ENCODE results near the gene WNT9A. TPM values are rescaled to one million over a fixed set of nuclear protein-coding genes. Genes with fewer than 3 reads are reported as not detected.

Gene WNT9A
- total RNA-seq, 1 donor from 2014 or later, result 2.1 TPM

- Histone ChIP-seq H3K9ac (ENCODE audit: low read depth in 1 of 3, low read length in 3 of 3) (no peak overlapping the region), H3K4me1 (ENCODE audit: control insufficient read depth in 3 of 3, insufficient read depth in 3 of 3, low read length in 3 of 3) (peaks cover 6 to 7% (median 6%) of the 10 kb centered on the region in 3 donors), H3K36me3 (ENCODE audit: control insufficient read depth in 3 of 3, insufficient read depth in 3 of 3, low read length in 3 of 3) (no peaks in the 10 kb centered on the region), H3K4me3 (ENCODE audit: low read length in 3 of 3) (no peak overlapping the region), H3K9me3 (ENCODE audit: control insufficient read depth in 3 of 3, low read length in 3 of 3) (no peaks in the 10 kb centered on the region), H3K27me3 (ENCODE audit: control insufficient read depth in 3 of 3, insufficient read depth in 3 of 3, low read length in 3 of 3) (peaks cover 0 to 6% (median 4%) of the 10 kb centered on the region in 3 donors), H3K27ac (ENCODE audit: low read depth, low read length) (no peak overlapping the region)
Measured at GRCh38 chr1:227890451-227891222, 57.1 kb downstream of the WNT9A start.

GRCh38 chr1:227889863-227890405 is 57.8 kb downstream of the WNT9A start:
- peaks cover 0 to 10% (median 5%) of the 10 kb centered on the region in 3 donors for H3K27me3 ChIP-seq (ENCODE audit: control insufficient read depth in 3 of 3, insufficient read depth in 3 of 3, low read length in 3 of 3)
- no peak overlapping the region for H3K9ac ChIP-seq (ENCODE audit: low read depth in 1 of 3, low read length in 3 of 3)
- H3K27ac ChIP-seq (ENCODE audit: low read depth, low read length), result no peak overlapping the region
- H3K36me3 ChIP-seq (ENCODE audit: control insufficient read depth in 3 of 3, insufficient read depth in 3 of 3, low read length in 3 of 3), result no peaks in the 10 kb centered on the region
- peaks cover 8 to 11% (median 11%) of the 10 kb centered on the region in 3 donors for H3K4me1 ChIP-seq (ENCODE audit: control insufficient read depth in 3 of 3, insufficient read depth in 3 of 3, low read length in 3 of 3)
- no peaks in the 10 kb centered on the region for H3K9me3 ChIP-seq (ENCODE audit: control insufficient read depth in 3 of 3, low read length in 3 of 3)
- H3K4me3 ChIP-seq (ENCODE audit: low read length in 3 of 3), result no peak overlapping the region

DNA sequence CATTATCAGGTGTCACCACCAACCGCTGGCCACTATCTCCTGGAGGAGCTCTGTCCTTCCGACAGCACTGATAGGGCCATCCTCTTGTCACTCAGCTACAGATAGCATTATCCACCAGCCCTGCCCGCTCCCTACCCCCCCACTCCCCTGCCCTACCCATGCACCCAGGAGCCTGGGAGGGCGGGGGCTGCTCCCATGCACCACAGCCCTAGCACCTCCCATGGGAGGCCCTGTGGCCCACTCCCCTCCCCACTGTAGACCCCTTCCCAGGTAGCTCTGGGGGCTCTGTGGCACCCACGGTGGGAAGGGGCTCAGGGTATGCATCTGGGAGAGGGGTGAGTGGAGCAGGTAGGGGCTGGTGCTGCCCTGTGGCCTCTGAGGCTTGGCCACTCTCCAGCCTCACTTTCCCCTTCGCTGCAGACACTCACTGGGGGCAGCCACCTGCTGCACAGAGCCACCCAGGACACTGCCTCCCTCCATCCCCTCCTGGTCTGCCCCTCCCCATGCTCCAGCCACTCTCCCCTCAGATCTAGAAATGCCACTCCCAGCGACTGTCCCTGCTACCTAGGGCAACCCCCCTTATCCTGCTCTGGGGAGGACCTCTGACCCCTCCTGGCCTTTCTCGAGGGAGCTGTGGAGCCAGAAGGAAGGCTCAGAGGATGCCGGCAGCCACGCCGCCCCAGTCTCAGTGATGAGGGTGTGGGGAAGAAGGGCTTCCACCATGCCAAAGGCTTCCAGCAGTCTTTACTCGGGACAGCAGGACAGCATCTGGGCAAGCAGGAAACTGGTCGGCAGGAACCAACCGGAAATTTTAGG is 58.5 kb downstream of the WNT9A start:
- peaks cover 0 to 10% (median 5%) of the 10 kb centered on the region in 3 donors for H3K27me3 ChIP-seq (ENCODE audit: control insufficient read depth in 3 of 3, insufficient read depth in 3 of 3, low read length in 3 of 3)
- no peak overlapping the region for H3K9ac ChIP-seq (ENCODE audit: low read depth in 1 of 3, low read length in 3 of 3)
- no peak overlapping the region for H3K27ac ChIP-seq (ENCODE audit: low read depth, low read length)
- H3K4me3 ChIP-seq (ENCODE audit: low read length in 3 of 3), result no peak overlapping the region
- H3K36me3 ChIP-seq (ENCODE audit: control insufficient read depth in 3 of 3, insufficient read depth in 3 of 3, low read length in 3 of 3), result no peaks in the 10 kb centered on the region
- no peaks in the 10 kb centered on the region for H3K9me3 ChIP-seq (ENCODE audit: control insufficient read depth in 3 of 3, low read length in 3 of 3)
- H3K4me1 ChIP-seq (ENCODE audit: control insufficient read depth in 3 of 3, insufficient read depth in 3 of 3, low read length in 3 of 3), result peaks cover 8 to 11% (median 11%) of the 10 kb centered on the region in 3 donors

GRCh38 chr1:227888404-227889046 is 59.2 kb downstream of the WNT9A start:
- H3K9me3 ChIP-seq (ENCODE audit: control insufficient read depth in 3 of 3, low read length in 3 of 3), result no peaks in the 10 kb centered on the region
- H3K4me3 ChIP-seq (ENCODE audit: low read length in 3 of 3), result no peak overlapping the region
- H3K27me3 ChIP-seq (ENCODE audit: control insufficient read depth in 3 of 3, insufficient read depth in 3 of 3, low read length in 3 of 3), result peaks cover 0 to 10% (median 5%) of the 10 kb centered on the region in 3 donors
- no peak overlapping the region for H3K27ac ChIP-seq (ENCODE audit: low read depth, low read length)
- H3K36me3 ChIP-seq (ENCODE audit: control insufficient read depth in 3 of 3, insufficient read depth in 3 of 3, low read length in 3 of 3), result no peaks in the 10 kb centered on the region
- peaks cover 8 to 11% (median 11%) of the 10 kb centered on the region in 3 donors for H3K4me1 ChIP-seq (ENCODE audit: control insufficient read depth in 3 of 3, insufficient read depth in 3 of 3, low read length in 3 of 3)
- H3K9ac ChIP-seq (ENCODE audit: low read depth in 1 of 3, low read length in 3 of 3), result no peak overlapping the region

DNA sequence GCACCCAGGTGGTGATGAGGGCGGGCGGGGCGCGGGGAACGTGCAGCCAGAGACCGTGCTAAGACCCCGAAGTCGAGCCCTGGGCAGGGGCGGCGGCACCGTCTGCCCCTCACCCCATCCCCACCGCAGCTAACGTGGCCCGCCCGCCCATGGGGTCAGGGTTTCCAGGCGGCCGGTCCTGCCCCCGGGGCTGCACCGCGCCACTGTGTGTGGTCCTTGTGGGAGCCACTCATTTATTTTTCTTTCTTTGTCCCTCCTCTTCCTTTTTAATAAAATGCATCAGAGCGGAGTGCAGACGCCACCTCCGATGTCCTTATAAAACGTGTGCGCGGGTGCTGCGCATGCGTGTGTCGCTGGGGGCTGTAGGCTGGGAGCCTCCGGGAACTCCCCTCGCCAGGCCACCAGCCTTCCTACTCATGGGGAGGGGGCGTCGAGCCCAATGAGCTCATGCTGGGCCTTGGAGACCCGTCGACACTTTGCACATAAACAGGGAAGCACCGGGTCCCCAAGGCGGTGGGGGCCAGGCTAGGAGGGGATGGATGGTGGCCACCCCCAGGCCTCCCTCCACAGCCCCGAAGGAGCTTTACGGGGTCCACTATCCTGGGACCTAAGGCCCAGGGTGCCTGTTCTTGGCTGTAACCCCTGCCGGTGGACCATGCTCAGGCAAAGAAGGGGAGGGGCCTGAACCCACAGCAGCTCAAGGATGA is 59.9 kb downstream of the WNT9A start:
- no peak overlapping the region for H3K9ac ChIP-seq (ENCODE audit: low read depth in 1 of 3, low read length in 3 of 3)
- peaks cover 8 to 11% (median 11%) of the 10 kb centered on the region in 3 donors for H3K4me1 ChIP-seq (ENCODE audit: control insufficient read depth in 3 of 3, insufficient read depth in 3 of 3, low read length in 3 of 3)
- H3K36me3 ChIP-seq (ENCODE audit: control insufficient read depth in 3 of 3, insufficient read depth in 3 of 3, low read length in 3 of 3), result no peaks in the 10 kb centered on the region
- H3K27ac ChIP-seq (ENCODE audit: low read depth, low read length), result peak overlapping the region; percentile 54
- H3K27me3 ChIP-seq (ENCODE audit: control insufficient read depth in 3 of 3, insufficient read depth in 3 of 3, low read length in 3 of 3), result peaks cover 0 to 10% (median 5%) of the 10 kb centered on the region in 3 donors
- H3K4me3 ChIP-seq (ENCODE audit: low read length in 3 of 3), result peak overlapping the region in 1 of 3 donors; percentile 32
- no peaks in the 10 kb centered on the region for H3K9me3 ChIP-seq (ENCODE audit: control insufficient read depth in 3 of 3, low read length in 3 of 3)

- H3K4me3 ChIP-seq (ENCODE audit: low read length in 3 of 3), result peak overlapping the region; percentile 32 to 41 (median 38)
- peak overlapping the region in 1 of 3 donors; percentile 32 for H3K9ac ChIP-seq (ENCODE audit: low read depth in 1 of 3, low read length in 3 of 3)
- H3K36me3 ChIP-seq (ENCODE audit: control insufficient read depth in 3 of 3, insufficient read depth in 3 of 3, low read length in 3 of 3), result no peaks in the 10 kb centered on the region
- peaks cover 8 to 11% (median 11%) of the 10 kb centered on the region in 3 donors for H3K4me1 ChIP-seq (ENCODE audit: control insufficient read depth in 3 of 3, insufficient read depth in 3 of 3, low read length in 3 of 3)
- no peaks in the 10 kb centered on the region for H3K9me3 ChIP-seq (ENCODE audit: control insufficient read depth in 3 of 3, low read length in 3 of 3)
- H3K27me3 ChIP-seq (ENCODE audit: control insufficient read depth in 3 of 3, insufficient read depth in 3 of 3, low read length in 3 of 3), result peaks cover 0 to 10% (median 5%) of the 10 kb centered on the region in 3 donors
- H3K27ac ChIP-seq (ENCODE audit: low read depth, low read length), result peak overlapping the region; percentile 54
Measured at GRCh38 chr1:227886993-227887696, 60.6 kb downstream of the WNT9A start.

DNA sequence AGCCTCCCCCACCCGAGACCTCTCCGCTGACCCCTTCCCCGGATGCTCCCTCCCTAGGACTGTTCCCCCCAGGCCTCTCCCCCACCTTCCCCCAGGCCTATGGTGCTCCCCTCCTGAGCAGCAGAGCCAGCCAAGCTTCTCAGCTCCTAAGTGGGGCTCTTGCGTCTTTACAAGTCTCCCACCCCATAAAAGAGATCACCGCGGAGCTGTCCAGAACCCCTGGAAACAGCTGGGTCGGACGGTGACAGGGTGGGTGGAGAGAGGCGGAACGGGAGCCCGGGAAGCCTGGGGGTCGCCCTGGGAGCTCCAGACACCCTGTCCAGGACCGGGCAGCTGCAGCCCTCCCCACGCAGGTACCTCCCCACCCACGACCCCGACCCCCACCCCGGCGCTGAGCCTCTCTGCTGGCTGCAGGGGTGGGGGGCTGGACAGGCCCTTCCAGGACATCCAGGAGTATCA is 61.2 kb downstream of the WNT9A start:
- H3K9ac ChIP-seq (ENCODE audit: low read depth in 1 of 3, low read length in 3 of 3), result no peak overlapping the region

GRCh38 chr1:227885648-227886502 is 61.9 kb downstream of the WNT9A start:
- Histone ChIP-seq H3K4me3 (ENCODE audit: low read length in 3 of 3) (no peak overlapping the region), H3K36me3 (ENCODE audit: control insufficient read depth in 3 of 3, insufficient read depth in 3 of 3, low read length in 3 of 3) (no peaks in the 10 kb centered on the region), H3K4me1 (ENCODE audit: control insufficient read depth in 3 of 3, insufficient read depth in 3 of 3, low read length in 3 of 3) (peaks cover 8 to 11% (median 11%) of the 10 kb centered on the region in 3 donors), H3K9ac (ENCODE audit: low read depth in 1 of 3, low read length in 3 of 3) (no peak overlapping the region), H3K27ac (ENCODE audit: low read depth, low read length) (peak overlapping the region; percentile 25), H3K9me3 (ENCODE audit: control insufficient read depth in 3 of 3, low read length in 3 of 3) (no peaks in the 10 kb centered on the region), H3K27me3 (ENCODE audit: control insufficient read depth in 3 of 3, insufficient read depth in 3 of 3, low read length in 3 of 3) (peaks cover 0 to 10% (median 5%) of the 10 kb centered on the region in 3 donors)

More for the DNA sequence above, 61.2 kb downstream of the WNT9A start:
- Histone ChIP-seq H3K36me3 (ENCODE audit: control insufficient read depth in 3 of 3, insufficient read depth in 3 of 3, low read length in 3 of 3) (no peaks in the 10 kb centered on the region), H3K4me1 (ENCODE audit: control insufficient read depth in 3 of 3, insufficient read depth in 3 of 3, low read length in 3 of 3) (peaks cover 8 to 11% (median 11%) of the 10 kb centered on the region in 3 donors), H3K27ac (ENCODE audit: low read depth, low read length) (peak overlapping the region; percentile 25), H3K4me3 (ENCODE audit: low read length in 3 of 3) (peak overlapping the region in 1 of 3 donors; percentile 35), H3K27me3 (ENCODE audit: control insufficient read depth in 3 of 3, insufficient read depth in 3 of 3, low read length in 3 of 3) (peaks cover 0 to 10% (median 5%) of the 10 kb centered on the region in 3 donors), H3K9me3 (ENCODE audit: control insufficient read depth in 3 of 3, low read length in 3 of 3) (no peaks in the 10 kb centered on the region)
